Thymus (tissue), 11 donors: ENCODE data around the gene DHRS2. TPM values are rescaled to one million over a fixed set of nuclear protein-coding genes. Genes with fewer than 3 reads are reported as not detected.
"Not testable (repeated sequence)": the region's sequence is repeated elsewhere in the genome, so short reads cannot be mapped to it uniquely, and the experiment has no call there.

Experiments
- DNase-seq, 9 donors: peaks; one replicate each; pipeline ENCODE4 v3.0.0-alpha.2; 2013; ENCODE audit warnings: low spot score in 9 of 9, low read depth in 6 of 9, missing footprints in 1 of 9
- H3K27ac ChIP-seq, 2 donors: one replicate each; pipeline ENCODE4 v1.5.1; 2013; ENCODE audit warnings: control low read depth in 1 of 2, low read depth in 1 of 2, low read length in 1 of 2, mild to moderate bottlenecking in 1 of 2, moderate library complexity in 1 of 2
- H3K27me3 ChIP-seq, 2 donors: one replicate each; pipeline ENCODE4 v1.5.1; 2013; ENCODE audit warnings: low read length in 1 of 2; ENCODE audit not compliant: control insufficient read depth in 2 of 2, insufficient read depth in 1 of 2
- H3K36me3 ChIP-seq, 2 donors: one replicate each; pipeline ENCODE4 v1.5.1; 2013; ENCODE audit warnings: low read length in 1 of 2, mild to moderate bottlenecking in 1 of 2, moderate library complexity in 1 of 2; ENCODE audit not compliant: control insufficient read depth in 2 of 2, insufficient read depth in 2 of 2
- H3K4me1 ChIP-seq, 2 donors: one replicate each; pipeline ENCODE4 v1.5.1; 2013; ENCODE audit warnings: low read length in 2 of 2; ENCODE audit not compliant: control insufficient read depth in 2 of 2, insufficient read depth in 2 of 2
- H3K4me3 ChIP-seq, 2 donors: one replicate each; pipeline ENCODE4 v1.5.1; 2013; ENCODE audit warnings: low read length in 2 of 2, control low read depth in 1 of 2, mild to moderate bottlenecking in 1 of 2
- H3K9me3 ChIP-seq, 2 donors: one replicate each; pipeline ENCODE4 v1.5.1; 2013; ENCODE audit warnings: low read length in 1 of 2, mild to moderate bottlenecking in 1 of 2; ENCODE audit not compliant: control insufficient read depth in 2 of 2, insufficient read depth in 1 of 2
- WGBS: extraction: QIAGEN DNeasy Blood & Tissue Kit; methylation state at CpG from one replicate; pipeline ENCODE4 v1.1.7; 2013; 5-methylcytosine and 5-hydroxymethylcytosine counted together
- polyA plus RNA-seq: library from polyadenylated mRNA; stranded (reverse); fragments of 200-250 nt; gene quantifications from one replicate; pipeline ENCODE4 v1.2.3, GENCODE V29; 2013
- total RNA-seq: library from RNA; stranded (reverse); fragments of 120-200 nt; gene quantifications from one replicate; pipeline ENCODE4 v1.2.4, GENCODE V29; 2013
- donor health status: healthy.

DHRS2 gene
- total and polyA plus RNA-seq, 2 donors: 0.28 to 2.1 TPM

GRCh38 chr14:23665302-23666016 lies 29.3 kb downstream of the DHRS2 start:
- Histone ChIP-seq H3K36me3 (no peaks in the 10 kb centered on the region), H3K4me1 (no peaks in the 10 kb centered on the region), H3K27me3 (peaks cover 0 to 2% of the 10 kb centered on the region in 2 donors), H3K27ac (no peak overlapping the region), H3K4me3 (no peak overlapping the region), H3K9me3 (no peaks in the 10 kb centered on the region)
- DNase-seq: no peak
- WGBS: 78% methylated on average over 4 of the region's 4 CpGs

- H3K36me3 ChIP-seq: no peaks in the 10 kb centered on the region
- H3K27me3 ChIP-seq: peaks cover 0 to 2% of the 10 kb centered on the region in 2 donors
- H3K27ac ChIP-seq: no peak overlapping the region
- no peaks in the 10 kb centered on the region for H3K4me1 ChIP-seq
- H3K9me3 ChIP-seq: no peaks in the 10 kb centered on the region
- whole genome bisulfite sequencing: 93% methylated on average over 3 of the region's 3 CpGs
- DNase-seq: no peak
- H3K4me3 ChIP-seq: no peak overlapping the region
Measured at GRCh38 chr14:23667134-23667533, 31.0 kb downstream of the DHRS2 start.

GRCh38 chr14:23669441-23669840 lies 33.3 kb downstream of the DHRS2 start:
- Histone ChIP-seq H3K9me3 (no peaks in the 10 kb centered on the region), H3K4me1 (no peaks in the 10 kb centered on the region), H3K27me3 (peaks cover 0 to 2% of the 10 kb centered on the region in 2 donors), H3K27ac (no peak overlapping the region), H3K4me3 (no peak overlapping the region), H3K36me3 (no peaks in the 10 kb centered on the region)
- no peak for DNase-seq
- WGBS: 94% methylated on average over 5 of the region's 5 CpGs

DNA sequence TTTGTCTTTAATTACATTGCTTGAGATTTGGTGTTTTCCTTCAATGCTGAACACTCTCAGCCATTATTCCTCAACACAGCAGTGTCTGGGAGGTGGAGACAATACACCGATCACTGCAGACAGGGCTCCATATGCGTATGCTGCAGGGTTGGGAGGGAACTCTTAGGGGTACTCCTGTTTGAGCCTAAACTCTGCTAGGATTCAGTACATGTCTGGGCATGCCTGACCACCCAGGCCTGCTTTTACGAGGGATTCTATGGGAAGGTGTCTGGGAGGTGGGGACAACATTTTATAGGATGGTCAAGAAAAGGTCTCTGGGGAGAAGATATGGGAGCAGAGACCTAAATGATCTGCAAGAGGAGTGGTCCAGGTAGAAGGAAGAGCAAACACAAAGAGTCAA lies 34.3 kb downstream of the DHRS2 start:
- H3K4me1 ChIP-seq: no peaks in the 10 kb centered on the region
- no peak overlapping the region for H3K27ac ChIP-seq
- H3K36me3 ChIP-seq: no peaks in the 10 kb centered on the region
- peaks cover 0 to 2% of the 10 kb centered on the region in 2 donors for H3K27me3 ChIP-seq
- WGBS: 94% methylated on average over 3 of the region's 3 CpGs
- no peak overlapping the region for H3K4me3 ChIP-seq
- DNase-seq: no peak
- H3K9me3 ChIP-seq: no peaks in the 10 kb centered on the region

GRCh38 chr14:23672200-23672599 lies 36.0 kb downstream of the DHRS2 start:
- DNase-seq: no peak
- H3K27ac ChIP-seq: no peak overlapping the region
- 95% methylated on average over 1 of the region's 1 CpG for WGBS
- no peaks in the 10 kb centered on the region for H3K36me3 ChIP-seq
- H3K4me3 ChIP-seq: no peak overlapping the region
- no peaks in the 10 kb centered on the region for H3K4me1 ChIP-seq
- no peaks in the 10 kb centered on the region for H3K9me3 ChIP-seq
- peaks cover 0 to under 1% of the 10 kb centered on the region in 2 donors for H3K27me3 ChIP-seq

DNA sequence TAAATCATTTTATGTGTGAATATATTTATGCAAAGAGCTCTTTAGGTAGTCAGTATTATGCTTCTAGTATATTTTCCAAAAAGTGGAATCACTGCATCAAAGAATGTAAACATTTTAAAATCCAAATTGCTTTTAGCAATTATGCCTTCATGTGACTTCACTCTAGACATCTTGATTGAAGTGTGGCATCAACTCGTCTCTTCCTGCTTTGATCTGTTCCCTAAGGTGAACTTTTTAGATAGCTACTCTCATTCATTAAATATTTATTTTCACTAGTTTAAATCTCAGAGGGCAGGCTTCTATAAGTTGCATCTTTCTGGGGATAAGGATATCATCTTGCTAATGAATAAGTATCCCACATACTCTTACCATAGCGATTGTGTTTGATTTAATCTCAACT lies 39.2 kb downstream of the DHRS2 start:
- no peak for DNase-seq
- 87% methylated on average over 2 of the region's 2 CpGs for WGBS
- Histone ChIP-seq H3K36me3 (no peaks in the 10 kb centered on the region), H3K27ac (no peak overlapping the region), H3K4me3 (no peak overlapping the region), H3K27me3 (no peaks in the 10 kb centered on the region), H3K9me3 (no peaks in the 10 kb centered on the region), H3K4me1 (no peaks in the 10 kb centered on the region)

DNA sequence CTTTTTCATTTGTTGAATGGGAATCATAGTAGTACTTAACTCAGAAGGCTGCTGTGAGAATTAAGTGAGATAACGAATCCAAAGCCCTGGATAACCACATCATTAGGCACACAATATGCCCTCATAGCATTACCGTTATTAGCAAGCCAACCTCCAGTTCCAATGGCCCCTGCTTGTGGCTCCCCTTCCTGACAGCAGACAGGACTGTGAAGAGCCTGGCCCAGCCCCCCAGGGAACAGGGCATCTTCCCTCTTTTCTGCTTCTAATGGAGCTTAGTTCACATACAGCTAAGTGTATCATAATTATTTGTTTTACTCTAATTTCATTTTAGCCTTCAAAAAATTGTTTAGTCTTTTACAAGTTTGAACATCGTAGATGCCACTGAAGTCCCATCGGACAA lies 39.7 kb downstream of the DHRS2 start:
- WGBS: 95% methylated on average over 4 of the region's 4 CpGs
- Histone ChIP-seq H3K9me3 (no peaks in the 10 kb centered on the region), H3K4me3 (no peak overlapping the region), H3K27me3 (no peaks in the 10 kb centered on the region), H3K4me1 (no peaks in the 10 kb centered on the region), H3K36me3 (no peaks in the 10 kb centered on the region), H3K27ac (no peak overlapping the region)
- DNase-seq: no peak

DNA sequence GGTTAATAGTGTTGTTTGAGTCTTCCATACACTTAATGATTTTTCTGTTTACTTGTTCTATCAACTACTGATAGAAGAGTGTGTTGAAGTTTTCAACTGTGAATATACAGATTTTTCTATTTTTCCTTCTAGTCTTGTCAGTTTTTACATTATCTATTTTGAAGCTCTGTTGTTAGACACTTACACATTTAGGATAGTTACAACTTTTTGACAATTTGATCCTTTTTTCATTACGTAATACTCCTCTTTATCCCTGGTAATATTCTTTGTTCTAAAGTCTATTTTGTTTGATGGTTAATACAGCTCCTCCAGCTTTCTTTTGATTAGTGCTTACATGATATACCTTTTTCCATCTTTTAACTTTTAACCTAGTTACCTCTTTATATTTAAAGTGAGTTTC lies 45.2 kb downstream of the DHRS2 start:
- no peak overlapping the region for H3K27ac ChIP-seq
- H3K4me1 ChIP-seq: no peaks in the 10 kb centered on the region
- WGBS: 91% methylated on average over 1 of the region's 1 CpG
- no peaks in the 10 kb centered on the region for H3K36me3 ChIP-seq
- peaks cover 0 to 2% of the 10 kb centered on the region in 2 donors for H3K27me3 ChIP-seq
- no peak overlapping the region for H3K4me3 ChIP-seq
- no peak for DNase-seq
- H3K9me3 ChIP-seq: no peaks in the 10 kb centered on the region

DNA sequence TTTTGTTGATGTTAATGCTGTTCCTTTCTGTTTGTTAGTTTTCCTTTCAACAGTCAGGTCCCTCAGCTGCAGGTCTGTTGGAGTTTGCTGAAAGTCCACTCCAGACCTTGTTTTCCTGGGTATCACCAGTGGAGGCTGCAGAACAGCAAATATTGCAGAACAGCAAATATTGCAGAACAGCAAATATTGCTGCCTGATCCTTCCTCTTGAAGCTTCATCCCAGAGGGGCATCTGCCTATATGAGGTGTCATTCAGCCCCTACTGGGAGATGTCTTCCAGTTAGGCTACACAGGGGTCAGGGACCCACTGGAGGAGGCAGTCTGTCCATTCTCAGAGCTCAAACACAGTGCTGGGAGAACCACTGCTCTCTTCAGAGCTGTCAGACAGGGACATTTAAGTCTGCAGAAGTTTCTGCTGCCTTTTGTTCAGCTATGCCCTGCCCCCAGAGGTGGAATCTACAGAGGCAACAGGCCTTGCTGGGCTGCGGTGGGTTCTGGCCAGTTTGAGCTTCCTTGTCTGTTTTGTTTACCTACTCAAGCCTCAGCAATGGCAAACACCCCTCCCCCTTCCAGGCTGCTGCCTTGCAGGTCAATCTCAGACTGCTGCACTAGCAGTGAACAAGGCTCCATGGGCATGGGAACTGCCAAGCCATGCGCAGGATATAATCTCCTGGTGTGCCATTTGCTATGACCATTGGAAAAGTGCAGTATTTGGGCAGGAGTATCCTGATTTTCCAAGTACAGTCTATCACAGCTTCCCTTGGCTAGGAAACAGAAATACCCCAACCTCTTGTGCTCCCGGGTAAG lies 53.7 kb downstream of the DHRS2 start:
- not testable (repeated sequence) for H3K27ac ChIP-seq, H3K9me3 ChIP-seq, H3K27me3 ChIP-seq, DNase-seq, H3K4me3 ChIP-seq, H3K4me1 ChIP-seq, H3K36me3 ChIP-seq
- WGBS: 93% methylated on average over 3 of the region's 3 CpGs
